CD4-positive, alpha-beta T cell (primary cell): ENCODE measurements around the gene B4GALT1. TPM values are rescaled to one million over a fixed set of nuclear protein-coding genes. Genes with fewer than 3 reads are reported as not detected.

Experiments used
- ATAC-seq: fragments of 200-7000 bp; cut with Tn5 transposase; one replicate; pipeline ENCODE4 v1.10.0; 2022; ENCODE audit warnings: mild to moderate bottlenecking; ENCODE audit not compliant: poor library complexity
- CTCF ChIA-PET: fragments of 350-600 bp; sonication (Branson Sonifier 250); formaldehyde crosslinking; loops from one replicate; lab custom pipeline; 2021; ENCODE audit warnings: antibody characterized with exemption, inconsistent platforms; lab: Charles Lee
- POLR2A ChIA-PET: fragments of 350-600 bp; sonication (Branson Sonifier 250); formaldehyde crosslinking; loops from one replicate; lab custom pipeline; 2021; ENCODE audit warnings: antibody characterized with exemption, inconsistent platforms; lab: Charles Lee
- DNase-seq, 14 experiments: peaks; one replicate each; pipeline ENCODE4 v3.0.0-alpha.2; 2013 to 2020; ENCODE audit warnings: mixed read lengths in 2 of 14
- H3K27ac ChIP-seq, 2 donors: one replicate each; pipeline versions ENCODE4 v1.5.1 to v1.7.0; 2013; ENCODE audit warnings: low read length in 2 of 2, low read depth in 1 of 2, mild to moderate bottlenecking in 1 of 2
- H3K27me3 ChIP-seq, 2 experiments: 1 replicate in 1 of 2; 2 replicates in 1 of 2; pipeline versions ENCODE4 v1.6.1 to v1.7.0; 2013; ENCODE audit warnings: low read length in 2 of 2, control low read depth in 1 of 2, mild to moderate bottlenecking in 1 of 2, moderate library complexity in 1 of 2; ENCODE audit not compliant: insufficient read depth in 2 of 2, control insufficient read depth in 1 of 2
- H3K36me3 ChIP-seq: one replicate; pipeline ENCODE4 v1.6.1; 2013; ENCODE audit warnings: low read length, control low read depth; ENCODE audit not compliant: insufficient read depth
- H3K4me1 ChIP-seq: one replicate; pipeline ENCODE4 v1.6.1; 2013; ENCODE audit warnings: low read length, control low read depth; ENCODE audit not compliant: insufficient read depth
- H3K4me3 ChIP-seq: one replicate; pipeline ENCODE4 v1.5.1; 2013; ENCODE audit warnings: mild to moderate bottlenecking, low read length, moderate library complexity
- H3K9me3 ChIP-seq, 2 experiments: 1 replicate in 1 of 2; 2 replicates in 1 of 2; pipeline versions ENCODE4 v1.6.1 to v1.7.0; 2013; ENCODE audit warnings: low read length in 2 of 2, mild to moderate bottlenecking in 2 of 2, control low read depth in 1 of 2, moderate library complexity in 1 of 2; ENCODE audit not compliant: control insufficient read depth in 1 of 2, insufficient read depth in 1 of 2
- H3K27ac Mint-ChIP-seq: one replicate; pipeline ENCODE4 v1.8.0; 2020; ENCODE audit warnings: mixed read lengths
- H3K27me3 Mint-ChIP-seq: one replicate; pipeline ENCODE4 v1.8.0; 2021; ENCODE audit warnings: mixed read lengths
- H3K36me3 Mint-ChIP-seq: one replicate; pipeline ENCODE4 v1.8.0; 2021; ENCODE audit warnings: low read depth, mixed read lengths
- H3K4me1 Mint-ChIP-seq: one replicate; pipeline ENCODE4 v1.8.0; 2021; ENCODE audit warnings: low read depth, mixed read lengths
- H3K4me3 Mint-ChIP-seq: one replicate; pipeline ENCODE4 v1.8.0; 2020; ENCODE audit warnings: mild to moderate bottlenecking, mixed read lengths
- H3K9me3 Mint-ChIP-seq: one replicate; pipeline ENCODE4 v1.8.0; 2020; ENCODE audit warnings: mixed read lengths
- intact Hi-C, 2 experiments: fragments of 100-400 bp; cut with DNase I in 1 of 2; cut with micrococcal nuclease in 1 of 2; formaldehyde crosslinking; loops; one replicate each; pipeline versions ENCODE4 v1.15.1 to v1.9.0; 2023 to 2025; cut with DNase I, micrococcal nuclease
- total RNA-seq, 174 experiments: library from RNA in 2 of 174; stranded (reverse) in 2 of 174; gene quantifications; one replicate each; pipeline ENCODE4 v1.2.3 and lab custom pipeline; 2021 to 2026
- TF ChIP-seq, protein P1 (sequence below): fragments of 200-600 bp; IDR thresholded peaks from one replicate; pipeline ENCODE4 v1.8.0; 2022; ENCODE audit warnings: antibody characterized with exemption, mild to moderate bottlenecking

B4GALT1 gene
- total RNA-seq, 2 experiments from 2014 or later: 74.7 to 77.0 TPM

- intact Hi-C loops: no loop called here
- Histone ChIP-seq H3K9me3 (no peaks in the 10 kb centered on the region), H3K4me3 (no peak overlapping the region), H3K27me3 (no peaks in the 10 kb centered on the region), H3K36me3 (peaks cover 38% of the 10 kb centered on the region), H3K4me1 (peaks cover 18% of the 10 kb centered on the region), H3K27ac (no peak overlapping the region)
- Mint-ChIP-seq H3K27me3 (no peaks in the 10 kb centered on the region), H3K4me3 (no peak overlapping the region), H3K36me3 (peaks cover 58% of the 10 kb centered on the region), H3K4me1 (peaks cover 50% of the 10 kb centered on the region), H3K27ac (no peak overlapping the region), H3K9me3 (no peaks in the 10 kb centered on the region)
- ATAC-seq (no peak), DNase-seq (no peak)
- CTCF ChIA-PET: interaction anchor here (3.2 kb wide), 1 partner anchor 50 kb away, joined by 8 read pairs; no protein-coding TSS in a partner anchor
- POLR2A ChIA-PET: no interaction called here
- TF ChIP-seq, protein P1, sequence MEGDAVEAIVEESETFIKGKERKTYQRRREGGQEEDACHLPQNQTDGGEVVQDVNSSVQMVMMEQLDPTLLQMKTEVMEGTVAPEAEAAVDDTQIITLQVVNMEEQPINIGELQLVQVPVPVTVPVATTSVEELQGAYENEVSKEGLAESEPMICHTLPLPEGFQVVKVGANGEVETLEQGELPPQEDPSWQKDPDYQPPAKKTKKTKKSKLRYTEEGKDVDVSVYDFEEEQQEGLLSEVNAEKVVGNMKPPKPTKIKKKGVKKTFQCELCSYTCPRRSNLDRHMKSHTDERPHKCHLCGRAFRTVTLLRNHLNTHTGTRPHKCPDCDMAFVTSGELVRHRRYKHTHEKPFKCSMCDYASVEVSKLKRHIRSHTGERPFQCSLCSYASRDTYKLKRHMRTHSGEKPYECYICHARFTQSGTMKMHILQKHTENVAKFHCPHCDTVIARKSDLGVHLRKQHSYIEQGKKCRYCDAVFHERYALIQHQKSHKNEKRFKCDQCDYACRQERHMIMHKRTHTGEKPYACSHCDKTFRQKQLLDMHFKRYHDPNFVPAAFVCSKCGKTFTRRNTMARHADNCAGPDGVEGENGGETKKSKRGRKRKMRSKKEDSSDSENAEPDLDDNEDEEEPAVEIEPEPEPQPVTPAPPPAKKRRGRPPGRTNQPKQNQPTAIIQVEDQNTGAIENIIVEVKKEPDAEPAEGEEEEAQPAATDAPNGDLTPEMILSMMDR: no peak
These were observed 46.5 kb downstream of the B4GALT1 start for GRCh38 chr9:33120620-33121019.

DNA sequence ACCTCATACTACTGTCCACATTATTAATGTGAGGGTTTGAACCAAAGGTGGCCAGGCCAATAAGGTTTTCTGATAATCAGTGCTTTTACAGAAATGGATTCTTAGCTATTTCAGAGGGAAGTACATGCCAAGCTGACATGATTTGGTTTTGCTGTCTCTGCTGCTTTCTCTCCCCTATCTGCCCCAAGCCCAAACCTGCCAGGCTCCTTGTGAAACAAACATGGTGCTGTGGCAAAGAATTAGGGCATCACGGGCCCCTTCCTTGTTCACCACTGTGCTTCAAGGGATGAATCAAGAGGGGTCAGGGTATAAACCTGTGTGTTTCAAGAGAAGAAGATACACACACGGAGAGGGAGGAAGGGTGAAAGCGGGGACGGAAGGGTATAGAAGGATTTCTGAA is 49.3 kb downstream of the B4GALT1 start:
- peaks cover 74% of the 10 kb centered on the region for H3K36me3 Mint-ChIP-seq
- ChIA-PET CTCF (interaction anchor here (3.2 kb wide), 1 partner anchor 53 kb away, joined by 8 read pairs; no protein-coding TSS in a partner anchor), POLR2A (no interaction called here)

DNA sequence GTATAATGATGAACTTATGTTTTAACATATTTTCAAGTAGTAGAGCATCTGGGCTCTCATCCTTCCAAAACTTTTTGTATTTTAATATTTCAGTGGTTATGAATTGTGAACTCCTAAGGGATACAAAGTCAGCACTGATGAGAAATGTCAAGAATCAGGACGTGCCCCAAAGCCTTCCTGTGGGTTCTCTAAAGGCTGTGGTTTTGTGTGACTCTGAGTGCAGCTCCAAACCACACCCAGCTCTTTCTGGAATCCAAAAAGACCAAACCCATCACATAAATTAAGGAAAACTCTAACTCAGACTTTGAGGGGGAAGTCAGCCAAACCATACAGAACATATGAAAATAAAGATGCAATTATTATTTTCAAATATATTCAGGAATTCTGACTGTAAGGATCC is 49.8 kb downstream of the B4GALT1 start:
- ChIA-PET POLR2A (no interaction called here), CTCF (no interaction called here)
- Histone ChIP-seq H3K36me3 (peaks cover 59% of the 10 kb centered on the region), H3K4me1 (peaks cover 18% of the 10 kb centered on the region), H3K27me3 (no peaks in the 10 kb centered on the region), H3K9me3 (no peaks in the 10 kb centered on the region), H3K27ac (no peak overlapping the region), H3K4me3 (no peak overlapping the region)
- H3K4me1 Mint-ChIP-seq: peaks cover 41% of the 10 kb centered on the region
- no peaks in the 10 kb centered on the region for H3K27me3 Mint-ChIP-seq
- H3K27ac Mint-ChIP-seq: peak overlapping the region; percentile 55
- intact Hi-C loops: loop anchor here in 1 of 2 experiments (10.0 kb wide), 1 partner anchor 47 kb away; the partner anchor contains the start of gene B4GALT1
- ATAC-seq (no peak), DNase-seq (peak in 1 of 14 experiments; percentile 23)
- TF ChIP-seq, protein P1: no peak
- peaks cover 79% of the 10 kb centered on the region for H3K36me3 Mint-ChIP-seq
- H3K9me3 Mint-ChIP-seq: no peaks in the 10 kb centered on the region
- no peak overlapping the region for H3K4me3 Mint-ChIP-seq

More for the DNA sequence above, 49.3 kb downstream of the B4GALT1 start:
- Histone ChIP-seq H3K36me3 (peaks cover 54% of the 10 kb centered on the region), H3K4me3 (no peak overlapping the region), H3K9me3 (no peaks in the 10 kb centered on the region), H3K4me1 (peaks cover 18% of the 10 kb centered on the region), H3K27ac (no peak overlapping the region), H3K27me3 (no peaks in the 10 kb centered on the region)
- Mint-ChIP-seq H3K4me3 (no peak overlapping the region), H3K4me1 (peaks cover 41% of the 10 kb centered on the region), H3K27me3 (no peaks in the 10 kb centered on the region), H3K27ac (no peak overlapping the region), H3K9me3 (no peaks in the 10 kb centered on the region)
- intact Hi-C loops: loop anchor here in 1 of 2 experiments (10.0 kb wide), 1 partner anchor 47 kb away; the partner anchor contains the start of gene B4GALT1
- no peak for ATAC-seq
- TF ChIP-seq, protein P1: no peak
- DNase-seq: no peak
